Activated T-cell treated with anti-CD3 and anti-CD28 coated beads for 48 hours (primary cell): Measurements from ENCODE around the gene ZNF229.
A peak's percentile ranks its signal among the peaks of the same experiment; 100 is the strongest.
"Not testable (repeated sequence)": the region's sequence is repeated elsewhere in the genome, so short reads cannot be mapped to it uniquely, and the experiment has no call there.

Experiments
- DNase-seq: peaks from one replicate; pipeline ENCODE4 v3.0.0-alpha.2; 2020; ENCODE audit warnings: low read depth

Gene ZNF229

GRCh38 chr19:44447916-44448674 lies at the start of gene ZNF229:
ZNF229 (minus strand) TSS chr19:44448472; CDS start chr19:44442847, 5,625 bp downstream.
- DNase-seq = peak; percentile 66

- no peak for DNase-seq
Observed at GRCh38 chr19:44496711-44497110, 48.4 kb upstream of the ZNF229 start.

- no peak for DNase-seq
Observed at GRCh38 chr19:44476559-44477408, 28.5 kb upstream of the ZNF229 start.

GRCh38 chr19:44468730-44469129 lies 20.5 kb upstream of the ZNF229 start:
- DNase-seq = not testable (repeated sequence)

- not testable (repeated sequence) for DNase-seq
Observed at GRCh38 chr19:44462600-44463286, 14.5 kb upstream of the ZNF229 start.

- not testable (repeated sequence) for DNase-seq
Observed at GRCh38 chr19:44456016-44456415, 7.7 kb upstream of the ZNF229 start.

GRCh38 chr19:44455100-44455499 lies 6.8 kb upstream of the ZNF229 start:
- DNase-seq = no peak

GRCh38 chr19:44452367-44452766 lies 4.1 kb upstream of the ZNF229 start:
- DNase-seq = no peak

GRCh38 chr19:44451687-44452086 lies 3.4 kb upstream of the ZNF229 start:
- no peak for DNase-seq

GRCh38 chr19:44438441-44438840 lies 9.8 kb downstream of the ZNF229 start:
- no peak for DNase-seq

- no peak for DNase-seq
Observed at GRCh38 chr19:44435441-44435840, 12.8 kb downstream of the ZNF229 start.

- DNase-seq = no peak
Observed at GRCh38 chr19:44430956-44431355, 17.3 kb downstream of the ZNF229 start.

GRCh38 chr19:44415553-44415952 lies 32.7 kb downstream of the ZNF229 start:
- not testable (repeated sequence) for DNase-seq

- DNase-seq = peak; percentile 72
Observed at GRCh38 chr19:44401139-44402115, 46.8 kb downstream of the ZNF229 start, which contains the start of gene ZNF285. ZNF285 (minus strand) TSS chr19:44401608; CDS start chr19:44397213, 4,395 bp downstream.

GRCh38 chr19:44389268-44389667 lies 59.0 kb downstream of the ZNF229 start:
- not testable (repeated sequence) for DNase-seq
